ENCODE results near the gene BTN1A1. TPM values are rescaled to one million over a fixed set of nuclear protein-coding genes. Genes with fewer than 3 reads are reported as not detected.

The BTN1A1 gene
- total and polyA plus RNA-seq, 9 of the 15 experiments (the other 6 are each of a cell fraction or from before 2014, with no cell fraction given): 0.01 to 0.15 (median 0.06) TPM; not detected in 4

DNA sequence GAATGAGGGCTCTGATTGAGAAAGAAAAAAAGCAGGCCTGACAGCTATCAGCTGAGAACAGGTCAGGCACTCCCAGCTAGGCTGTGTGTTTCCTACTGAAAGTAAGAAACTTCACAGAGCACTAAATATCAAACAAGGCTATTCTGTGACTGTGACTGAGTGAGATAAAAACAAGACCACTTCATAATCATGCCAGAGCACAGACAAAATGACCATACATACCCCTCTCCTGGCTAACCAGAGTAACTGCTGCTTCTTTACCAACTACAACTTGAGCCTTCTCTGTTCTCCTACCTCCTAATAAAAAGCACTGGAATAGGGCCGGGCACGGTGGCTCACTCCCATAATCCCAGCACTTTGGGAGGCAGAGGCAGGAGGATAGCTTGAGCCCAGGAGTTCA is 6.8 kb upstream of the BTN1A1 start (continued):
- TF ChIP-seq SP2 (IDR thresholded peaks at IDR 0.05; ENCODE audit: extremely low read depth, low read depth, low read length, poor library complexity, severe bottlenecking) (no peak), ZNF23 (CRISPR knock-in tag; IDR thresholded peaks at IDR 0.05) (no peak), ZNF324 (CRISPR knock-in tag; IDR thresholded peaks at IDR 0.05) (no peak), SETDB1 (IDR thresholded peaks at IDR 0.05; ENCODE audit: low read length) (no peak), MYC (IDR thresholded peaks at IDR 0.05; ENCODE audit: low read depth, low read length) (peak; percentile 27; the same call in 1 of the 2 replicates), MYC (CRISPR knock-in tag; IDR thresholded peaks at IDR 0.05; ENCODE audit: borderline replicate concordance, low read depth) (no peak), ZNF212 (CRISPR knock-in tag; IDR thresholded peaks at IDR 0.05) (no peak), NCOR1 (IDR thresholded peaks at IDR 0.05) (peak; percentile 51; the same call in 1 of the 2 replicates), MXI1 (IDR thresholded peaks at IDR 0.05; ENCODE audit: low read depth, low read length) (0 out of 2 replicates have a peak, but pooled peaks have one; percentile 19), ZNF24 (IDR thresholded peaks at IDR 0.05) (0 out of 2 replicates have a peak, but pooled peaks have one; percentile 36), IRF2 (CRISPR knock-in tag; IDR thresholded peaks at IDR 0.05) (no peak), MAZ (CRISPR knock-in tag; conservative IDR thresholded peaks at IDR 0.05 in 1 of 2, IDR thresholded peaks at IDR 0.05 in 1 of 2) (peak in 1 of 2 experiments; percentile 55; a peak in 1 of 4 replicates), ZNF263 (CRISPR knock-in tag; IDR thresholded peaks at IDR 0.05; ENCODE audit: borderline replicate concordance) (peak; percentile 71; the same call in 1 of the 2 replicates), GATA2 (CRISPR knock-in tag; IDR thresholded peaks at IDR 0.05) (0 out of 2 replicates have a peak, but pooled peaks have one; percentile 11), ZNF175 (CRISPR knock-in tag; IDR thresholded peaks at IDR 0.05; ENCODE audit: low read depth) (no peak), KLF16 (IDR thresholded peaks at IDR 0.05) (peak; percentile 63; the same call in 1 of the 2 replicates)
- TF ChIP-seq, protein P1, sequence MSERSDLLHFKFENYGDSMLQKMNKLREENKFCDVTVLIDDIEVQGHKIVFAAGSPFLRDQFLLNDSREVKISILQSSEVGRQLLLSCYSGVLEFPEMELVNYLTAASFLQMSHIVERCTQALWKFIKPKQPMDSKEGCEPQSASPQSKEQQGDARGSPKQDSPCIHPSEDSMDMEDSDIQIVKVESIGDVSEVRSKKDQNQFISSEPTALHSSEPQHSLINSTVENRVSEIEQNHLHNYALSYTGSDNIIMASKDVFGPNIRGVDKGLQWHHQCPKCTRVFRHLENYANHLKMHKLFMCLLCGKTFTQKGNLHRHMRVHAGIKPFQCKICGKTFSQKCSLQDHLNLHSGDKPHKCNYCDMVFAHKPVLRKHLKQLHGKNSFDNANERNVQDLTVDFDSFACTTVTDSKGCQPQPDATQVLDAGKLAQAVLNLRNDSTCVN (CRISPR knock-in tag; IDR thresholded peaks at IDR 0.05): no peak
- TF ChIP-seq, protein P2, sequence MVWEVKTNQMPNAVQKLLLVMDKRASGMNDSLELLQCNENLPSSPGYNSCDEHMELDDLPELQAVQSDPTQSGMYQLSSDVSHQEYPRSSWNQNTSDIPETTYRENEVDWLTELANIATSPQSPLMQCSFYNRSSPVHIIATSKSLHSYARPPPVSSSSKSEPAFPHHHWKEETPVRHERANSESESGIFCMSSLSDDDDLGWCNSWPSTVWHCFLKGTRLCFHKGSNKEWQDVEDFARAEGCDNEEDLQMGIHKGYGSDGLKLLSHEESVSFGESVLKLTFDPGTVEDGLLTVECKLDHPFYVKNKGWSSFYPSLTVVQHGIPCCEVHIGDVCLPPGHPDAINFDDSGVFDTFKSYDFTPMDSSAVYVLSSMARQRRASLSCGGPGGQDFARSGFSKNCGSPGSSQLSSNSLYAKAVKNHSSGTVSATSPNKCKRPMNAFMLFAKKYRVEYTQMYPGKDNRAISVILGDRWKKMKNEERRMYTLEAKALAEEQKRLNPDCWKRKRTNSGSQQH (CRISPR knock-in tag; IDR thresholded peaks at IDR 0.05): no peak
- TF ChIP-seq, protein P3, sequence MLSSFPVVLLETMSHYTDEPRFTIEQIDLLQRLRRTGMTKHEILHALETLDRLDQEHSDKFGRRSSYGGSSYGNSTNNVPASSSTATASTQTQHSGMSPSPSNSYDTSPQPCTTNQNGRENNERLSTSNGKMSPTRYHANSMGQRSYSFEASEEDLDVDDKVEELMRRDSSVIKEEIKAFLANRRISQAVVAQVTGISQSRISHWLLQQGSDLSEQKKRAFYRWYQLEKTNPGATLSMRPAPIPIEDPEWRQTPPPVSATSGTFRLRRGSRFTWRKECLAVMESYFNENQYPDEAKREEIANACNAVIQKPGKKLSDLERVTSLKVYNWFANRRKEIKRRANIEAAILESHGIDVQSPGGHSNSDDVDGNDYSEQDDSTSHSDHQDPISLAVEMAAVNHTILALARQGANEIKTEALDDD (IDR thresholded peaks at IDR 0.05): peak; percentile 73; the same call in 1 of the 2 replicates
- TF ChIP-seq, protein P4, sequence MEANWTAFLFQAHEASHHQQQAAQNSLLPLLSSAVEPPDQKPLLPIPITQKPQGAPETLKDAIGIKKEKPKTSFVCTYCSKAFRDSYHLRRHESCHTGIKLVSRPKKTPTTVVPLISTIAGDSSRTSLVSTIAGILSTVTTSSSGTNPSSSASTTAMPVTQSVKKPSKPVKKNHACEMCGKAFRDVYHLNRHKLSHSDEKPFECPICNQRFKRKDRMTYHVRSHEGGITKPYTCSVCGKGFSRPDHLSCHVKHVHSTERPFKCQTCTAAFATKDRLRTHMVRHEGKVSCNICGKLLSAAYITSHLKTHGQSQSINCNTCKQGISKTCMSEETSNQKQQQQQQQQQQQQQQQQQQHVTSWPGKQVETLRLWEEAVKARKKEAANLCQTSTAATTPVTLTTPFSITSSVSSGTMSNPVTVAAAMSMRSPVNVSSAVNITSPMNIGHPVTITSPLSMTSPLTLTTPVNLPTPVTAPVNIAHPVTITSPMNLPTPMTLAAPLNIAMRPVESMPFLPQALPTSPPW (CRISPR knock-in tag; IDR thresholded peaks at IDR 0.05): no peak; the same call in 1 of the 2 replicates
